Keratinocyte (primary cell): ENCODE measurements around the gene RIMS1.

Experiments
- CTCF ChIP-seq, 3 experiments: IDR thresholded peaks in 1 of 3; conservative IDR thresholded peaks in 1 of 3; optimal IDR thresholded peaks in 1 of 3; 2 replicates in 2 of 3; 3 replicates in 1 of 3; pipeline versions ENCODE3 to v1.5.1; 2011; ENCODE audit warnings: low read length in 3 of 3, mild to moderate bottlenecking in 3 of 3, moderate library complexity in 2 of 3, control low read depth in 1 of 3, inconsistent platforms in 1 of 3; ENCODE audit not compliant: insufficient read depth in 2 of 3; ENCODE audit errors: extremely low read depth in 1 of 3
- EZH2 ChIP-seq: IDR thresholded peaks from one replicate; pipeline ENCODE4 v1.6.1; 2012; ENCODE audit warnings: inconsistent platforms, mild to moderate bottlenecking, low read length, moderate library complexity

GRCh38 chr6:71965404-71965803 is 79.1 kb downstream of the RIMS1 start:
- TF ChIP-seq CTCF (optimal IDR thresholded peaks at IDR 0.05 in 1 of 3, IDR thresholded peaks at IDR 0.05 in 1 of 3, conservative IDR thresholded peaks at IDR 0.05 in 1 of 3; ENCODE audit: extremely low read depth in 1 of 3, insufficient read depth in 2 of 3, low read length in 3 of 3): no peak
- no peak for TF ChIP-seq EZH2
